Activated naive CD4-positive, alpha-beta T cell treated with anti-CD3 and anti-CD28 coated beads for 36 hours (primary cell): ENCODE results near the gene LMNTD1. TPM values are rescaled to one million over a fixed set of nuclear protein-coding genes. Genes with fewer than 3 reads are reported as not detected.

Experiments used
- CTCF ChIA-PET: fragments of 350-600 bp; sonication (Branson Sonifier 250); formaldehyde crosslinking; loops from one replicate; lab custom pipeline; 2021; ENCODE audit warnings: antibody characterized with exemption; lab: Charles Lee
- DNase-seq: peaks from one replicate; pipeline ENCODE4 v3.0.0-alpha.2; 2020
- H3K27ac Mint-ChIP-seq: one replicate; pipeline ENCODE4 v1.8.0; 2021; ENCODE audit warnings: mild to moderate bottlenecking, mixed read lengths
- H3K27me3 Mint-ChIP-seq: one replicate; pipeline ENCODE4 v1.8.0; 2021; ENCODE audit warnings: low read depth, mixed read lengths
- H3K36me3 Mint-ChIP-seq: one replicate; pipeline ENCODE4 v1.8.0; 2021; ENCODE audit warnings: low read depth, mixed read lengths
- H3K4me1 Mint-ChIP-seq: one replicate; pipeline ENCODE4 v1.8.0; 2021; ENCODE audit warnings: low read depth, mixed read lengths
- H3K4me3 Mint-ChIP-seq: one replicate; pipeline ENCODE4 v1.8.0; 2021; ENCODE audit warnings: mild to moderate bottlenecking, moderate library complexity, mixed read lengths
- H3K9me3 Mint-ChIP-seq: one replicate; pipeline ENCODE4 v1.8.0; 2021; ENCODE audit warnings: mixed read lengths
- intact Hi-C: fragments of 100-400 bp; cut with micrococcal nuclease; formaldehyde crosslinking; loops from one replicate; pipeline ENCODE4 v1.15.1; 2023
- total RNA-seq, 2 experiments: library from RNA; stranded (reverse); gene quantifications; one replicate each; pipeline ENCODE4 v1.2.3, GENCODE V29; 2021

The LMNTD1 gene
- total RNA-seq, 2 experiments from 2014 or later: not detected

DNA sequence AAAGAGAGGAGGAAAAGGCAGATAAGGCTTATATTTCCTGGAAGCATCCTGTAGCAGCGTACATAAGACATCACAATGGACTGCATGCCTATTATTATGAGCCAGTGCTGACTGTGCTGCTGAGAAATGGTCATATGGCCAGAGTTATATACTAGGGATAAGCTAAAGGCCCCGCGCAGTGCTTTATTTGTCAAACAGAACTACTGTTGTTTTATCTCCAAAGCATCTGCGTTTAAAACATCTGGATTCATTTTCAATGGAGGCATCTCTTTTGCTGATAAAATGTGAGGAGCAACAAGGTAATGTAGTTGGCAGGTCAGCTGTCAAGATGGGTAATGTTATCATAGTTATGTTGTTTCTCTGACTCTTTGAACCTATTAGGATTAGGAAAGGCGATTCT is 28.0 kb upstream of the LMNTD1 start:
- intact Hi-C loops: no loop called here

GRCh38 chr12:25578411-25579143 is 25.5 kb upstream of the LMNTD1 start:
- no peak overlapping the region for H3K27ac Mint-ChIP-seq
- H3K4me3 Mint-ChIP-seq: no peak overlapping the region
- H3K36me3 Mint-ChIP-seq: no peaks in the 10 kb centered on the region
- H3K9me3 Mint-ChIP-seq: peaks cover 2% of the 10 kb centered on the region
- DNase-seq: no peak
- no peaks in the 10 kb centered on the region for H3K27me3 Mint-ChIP-seq
- intact Hi-C loops: no loop called here
- H3K4me1 Mint-ChIP-seq: no peaks in the 10 kb centered on the region
- CTCF ChIA-PET: no interaction called here

More for the DNA sequence above, 28.0 kb upstream of the LMNTD1 start:
- Mint-ChIP-seq H3K4me1 (no peaks in the 10 kb centered on the region), H3K27ac (no peak overlapping the region), H3K36me3 (no peaks in the 10 kb centered on the region), H3K27me3 (no peaks in the 10 kb centered on the region), H3K9me3 (peaks cover 3% of the 10 kb centered on the region), H3K4me3 (no peak overlapping the region)
- no peak for DNase-seq
- CTCF ChIA-PET: no interaction called here

GRCh38 chr12:25574761-25575160 is 21.7 kb upstream of the LMNTD1 start:
- Mint-ChIP-seq H3K36me3 (no peaks in the 10 kb centered on the region), H3K27ac (no peak overlapping the region), H3K9me3 (peaks cover 2% of the 10 kb centered on the region), H3K4me3 (no peak overlapping the region), H3K4me1 (no peaks in the 10 kb centered on the region), H3K27me3 (no peaks in the 10 kb centered on the region)
- DNase-seq: no peak
- CTCF ChIA-PET: no interaction called here
- intact Hi-C loops: no loop called here

DNA sequence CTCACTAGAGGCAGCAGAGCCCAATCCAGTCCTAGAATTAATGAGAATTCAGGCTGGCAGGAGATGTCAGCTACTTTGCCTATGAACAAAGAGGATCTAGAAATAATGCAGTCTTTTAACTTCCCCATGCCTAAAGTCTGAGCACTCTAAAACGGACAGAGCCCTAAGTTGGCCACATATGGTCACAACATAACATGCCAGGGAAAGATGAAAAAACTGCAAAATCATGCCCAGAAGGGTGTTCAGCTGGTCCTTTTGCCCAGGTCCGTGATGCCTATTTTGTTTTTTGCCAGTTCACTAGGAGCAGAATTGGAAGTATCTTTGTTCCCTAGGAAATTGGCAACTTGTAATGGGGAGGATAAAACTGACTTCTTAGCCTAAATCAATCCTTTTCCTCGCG is 20.3 kb upstream of the LMNTD1 start:
- Mint-ChIP-seq H3K36me3 (no peaks in the 10 kb centered on the region), H3K4me3 (no peak overlapping the region), H3K27ac (no peak overlapping the region), H3K27me3 (no peaks in the 10 kb centered on the region), H3K9me3 (peaks cover 2% of the 10 kb centered on the region), H3K4me1 (no peaks in the 10 kb centered on the region)
- CTCF ChIA-PET: no interaction called here
- no peak for DNase-seq
- intact Hi-C loops: no loop called here

DNA sequence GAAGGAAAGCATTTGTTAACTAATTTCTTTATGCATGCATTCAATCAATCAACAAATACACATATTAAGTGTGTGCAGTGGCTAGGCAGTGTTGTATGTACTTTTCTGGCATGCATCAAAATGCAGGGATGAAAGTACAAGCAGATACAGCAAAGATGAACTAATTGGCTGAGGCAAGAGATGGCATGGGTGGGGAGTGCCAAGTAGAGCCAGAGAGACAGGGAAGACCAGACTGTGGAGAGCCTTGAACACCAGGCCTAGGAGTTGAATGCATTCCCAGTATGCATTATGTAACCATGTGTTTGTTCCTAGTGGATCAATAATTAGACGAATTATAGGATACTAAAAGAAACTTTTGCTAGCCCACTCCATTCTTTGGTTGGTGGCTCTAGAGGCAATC is 17.3 kb upstream of the LMNTD1 start:
- DNase-seq: no peak
- Mint-ChIP-seq H3K4me1 (no peaks in the 10 kb centered on the region), H3K27me3 (no peaks in the 10 kb centered on the region), H3K27ac (no peak overlapping the region), H3K4me3 (no peak overlapping the region), H3K36me3 (no peaks in the 10 kb centered on the region), H3K9me3 (no peaks in the 10 kb centered on the region)
- intact Hi-C loops: no loop called here
- CTCF ChIA-PET: no interaction called here

DNA sequence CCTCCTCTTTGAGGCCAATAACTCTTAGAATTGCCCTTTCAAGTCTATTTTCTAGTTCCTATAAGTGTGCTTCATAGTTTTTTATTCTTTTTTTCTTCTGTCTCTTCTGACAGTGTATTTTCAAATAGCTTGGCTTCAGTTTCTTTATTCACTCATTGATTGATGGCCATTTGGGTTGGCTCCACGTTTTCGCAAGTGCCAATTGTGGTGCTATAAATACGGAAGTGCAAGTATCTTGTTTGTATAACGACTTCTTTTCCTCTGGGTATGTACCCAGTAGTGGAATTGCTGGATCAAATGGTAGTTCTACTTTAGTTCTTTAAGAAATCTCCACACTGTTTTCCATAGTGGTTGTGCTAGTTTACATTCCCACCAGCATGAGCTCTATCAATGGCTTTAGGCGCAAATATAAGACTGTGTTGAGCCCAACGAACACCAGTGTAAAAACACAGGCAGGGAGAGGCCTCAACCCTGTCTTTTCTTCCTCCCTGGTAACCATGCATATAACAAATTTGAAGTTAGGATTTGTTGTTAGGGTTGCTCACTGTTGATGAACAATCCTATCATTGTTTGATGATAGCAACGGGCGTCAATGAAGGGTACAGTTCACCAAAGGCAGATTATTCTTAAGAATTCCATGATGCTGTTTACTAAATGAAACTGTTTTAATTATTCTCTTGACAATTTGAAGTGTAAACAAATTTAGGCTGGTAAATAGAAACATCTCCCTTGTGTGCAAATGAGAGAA is 13.3 kb upstream of the LMNTD1 start:
- CTCF ChIA-PET: no interaction called here
- intact Hi-C loops: no loop called here
- no peaks in the 10 kb centered on the region for H3K4me1 Mint-ChIP-seq

GRCh38 chr12:25558586-25558985 is 5.5 kb upstream of the LMNTD1 start:
- CTCF ChIA-PET: no interaction called here
- Mint-ChIP-seq H3K27me3 (no peaks in the 10 kb centered on the region), H3K4me3 (no peak overlapping the region), H3K9me3 (peaks cover 5% of the 10 kb centered on the region), H3K27ac (no peak overlapping the region), H3K4me1 (peaks cover 6% of the 10 kb centered on the region), H3K36me3 (peaks cover 2% of the 10 kb centered on the region)
- peak; percentile 13 for DNase-seq
- intact Hi-C loops: loop anchor here (2.0 kb wide), 1 partner anchor 122 kb away; no protein-coding TSS in a partner anchor

More for the DNA sequence above, 13.3 kb upstream of the LMNTD1 start:
- no peak for DNase-seq
- H3K27ac Mint-ChIP-seq: no peak overlapping the region
- no peak overlapping the region for H3K4me3 Mint-ChIP-seq
- no peaks in the 10 kb centered on the region for H3K27me3 Mint-ChIP-seq
- H3K36me3 Mint-ChIP-seq: no peaks in the 10 kb centered on the region
- H3K9me3 Mint-ChIP-seq: no peaks in the 10 kb centered on the region

DNA sequence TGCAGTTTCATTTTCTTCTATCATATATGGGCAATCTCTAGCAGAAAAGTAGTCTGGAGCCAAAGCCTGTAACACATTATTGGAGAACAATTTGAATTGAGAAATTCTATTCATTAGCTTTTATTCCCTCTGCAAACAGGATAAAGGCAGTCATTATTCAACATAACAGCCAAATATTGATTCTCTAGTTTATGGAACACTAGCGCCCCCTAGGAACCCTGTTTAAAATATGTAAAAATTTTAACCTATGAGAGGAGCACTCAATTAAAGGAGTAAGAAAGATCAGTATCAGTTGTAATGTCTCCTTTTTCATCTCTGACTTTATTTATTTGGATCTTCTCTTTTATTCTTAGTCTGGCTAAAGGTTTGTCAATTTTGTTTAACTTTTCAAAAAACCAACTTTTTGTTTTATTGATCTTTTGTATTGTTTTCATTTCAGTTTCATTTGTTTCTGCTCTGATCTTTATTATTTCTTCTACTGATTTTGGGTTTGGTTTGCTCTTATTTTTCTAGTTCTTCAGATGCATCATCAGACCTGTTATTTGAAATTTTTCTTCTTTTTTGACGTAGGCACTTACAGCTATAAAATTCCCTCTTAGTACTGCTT is 4.8 kb upstream of the LMNTD1 start:
- no peak overlapping the region for H3K4me3 Mint-ChIP-seq
- H3K27ac Mint-ChIP-seq: no peak overlapping the region
- intact Hi-C loops: loop anchor here (2.0 kb wide), 1 partner anchor 121 kb away; no protein-coding TSS in a partner anchor
- H3K36me3 Mint-ChIP-seq: peaks cover 2% of the 10 kb centered on the region
- no peaks in the 10 kb centered on the region for H3K27me3 Mint-ChIP-seq
- peaks cover 6% of the 10 kb centered on the region for H3K4me1 Mint-ChIP-seq
- peaks cover 5% of the 10 kb centered on the region for H3K9me3 Mint-ChIP-seq
- DNase-seq: peak; percentile 33
- CTCF ChIA-PET: interaction anchor here (0.6 kb wide), 1 partner anchor 114 kb away, joined by 3 read pairs; no protein-coding TSS in a partner anchor

- peaks cover 6% of the 10 kb centered on the region for H3K4me1 Mint-ChIP-seq
- CTCF ChIA-PET: interaction anchor here (0.6 kb wide), 1 partner anchor 510 kb away, joined by 11 read pairs; no protein-coding TSS in a partner anchor
- no peak for DNase-seq
- no peak overlapping the region for H3K4me3 Mint-ChIP-seq
- peaks cover 2% of the 10 kb centered on the region for H3K36me3 Mint-ChIP-seq
- H3K27ac Mint-ChIP-seq: no peak overlapping the region
- peaks cover 5% of the 10 kb centered on the region for H3K9me3 Mint-ChIP-seq
- intact Hi-C loops: no loop called here
- no peaks in the 10 kb centered on the region for H3K27me3 Mint-ChIP-seq
Observed at GRCh38 chr12:25556153-25556552, 3.1 kb upstream of the LMNTD1 start.

DNA sequence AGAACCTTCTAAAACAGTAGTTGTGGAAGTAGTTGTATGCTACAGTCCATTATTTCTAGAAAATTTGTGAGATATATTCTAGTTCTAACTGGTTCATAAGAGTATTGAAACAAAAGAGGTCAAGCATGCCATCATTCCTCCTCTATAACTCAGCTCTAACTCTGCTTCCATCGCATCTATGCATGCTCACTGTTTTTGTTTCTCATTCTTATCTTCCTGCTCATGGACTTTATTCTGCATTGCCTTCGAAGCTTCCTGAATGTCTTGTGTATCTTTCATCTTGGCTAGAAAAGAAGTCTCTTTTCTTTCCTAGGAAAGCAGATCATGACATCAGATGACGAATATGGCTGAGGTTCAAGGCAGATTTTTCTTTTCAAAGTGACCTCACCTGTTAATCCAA is 402 bp downstream of the LMNTD1 start:
- H3K4me1 Mint-ChIP-seq: no peaks in the 10 kb centered on the region
- peaks cover 2% of the 10 kb centered on the region for H3K27me3 Mint-ChIP-seq
- no peak overlapping the region for H3K4me3 Mint-ChIP-seq
- no peaks in the 10 kb centered on the region for H3K9me3 Mint-ChIP-seq
- no peak for DNase-seq
- no peak overlapping the region for H3K27ac Mint-ChIP-seq
- no peaks in the 10 kb centered on the region for H3K36me3 Mint-ChIP-seq
- intact Hi-C loops: no loop called here
- CTCF ChIA-PET: no interaction called here

DNA sequence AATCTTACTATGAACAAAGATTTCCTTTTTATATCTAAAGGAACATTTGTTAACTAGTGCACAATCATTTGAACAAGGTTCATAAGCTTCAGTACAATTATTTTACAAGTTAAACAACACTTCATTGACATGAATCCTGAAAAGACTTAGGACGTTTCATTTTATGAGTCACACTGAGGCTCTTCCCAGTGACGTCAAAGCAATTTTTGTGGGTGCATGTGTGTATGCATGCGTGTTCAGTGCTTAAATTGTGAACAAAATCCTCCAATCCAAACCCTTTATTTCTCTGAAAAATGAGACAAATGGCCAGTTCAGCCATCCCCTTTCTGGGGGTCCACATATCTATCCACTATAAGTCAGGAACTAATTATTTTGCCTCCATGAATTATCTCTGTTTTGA is 2.9 kb downstream of the LMNTD1 start:
- Mint-ChIP-seq H3K27me3 (peaks cover 2% of the 10 kb centered on the region), H3K4me3 (no peak overlapping the region), H3K27ac (no peak overlapping the region), H3K4me1 (no peaks in the 10 kb centered on the region), H3K36me3 (no peaks in the 10 kb centered on the region), H3K9me3 (no peaks in the 10 kb centered on the region)
- intact Hi-C loops: no loop called here
- CTCF ChIA-PET: interaction anchor here (0.6 kb wide), 1 partner anchor 551 kb away, joined by 3 read pairs; no protein-coding TSS in a partner anchor
- no peak for DNase-seq

DNA sequence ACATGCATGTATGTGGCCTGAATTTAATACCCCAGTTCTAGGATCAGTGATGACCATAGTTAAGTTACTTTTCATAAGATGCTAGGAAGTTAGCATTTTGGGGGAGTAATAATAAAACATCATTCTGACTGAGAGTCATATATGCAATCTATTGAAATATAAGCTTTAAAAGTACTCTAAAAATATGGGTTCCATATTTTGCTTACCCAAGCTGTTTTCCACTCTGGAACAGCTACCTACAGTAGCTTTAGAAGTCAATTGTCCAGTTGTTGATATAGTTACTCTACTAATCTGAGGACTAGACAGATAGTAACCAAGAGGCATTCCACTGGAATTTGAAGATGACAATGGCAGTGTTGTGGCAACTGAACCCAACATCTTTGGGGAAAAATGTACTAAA is 4.0 kb downstream of the LMNTD1 start:
- DNase-seq: no peak
- intact Hi-C loops: no loop called here
- Mint-ChIP-seq H3K36me3 (no peaks in the 10 kb centered on the region), H3K9me3 (no peaks in the 10 kb centered on the region), H3K27me3 (peaks cover 2% of the 10 kb centered on the region), H3K4me3 (no peak overlapping the region), H3K27ac (no peak overlapping the region), H3K4me1 (no peaks in the 10 kb centered on the region)
- CTCF ChIA-PET: no interaction called here
